ENCODE measurements around the gene WNT9A.

Gene WNT9A

GRCh38 chr1:227909188-227909587, 38.5 kb downstream of the WNT9A start:
- no peak overlapping the region for H3K27ac ChIP-seq (ENCODE audit: low read depth, low read length)
- H3K4me3 ChIP-seq (ENCODE audit: low read depth in 1 of 5, low read length in 5 of 5), result no peak overlapping the region
- H3K36me3 ChIP-seq (ENCODE audit: control insufficient read depth in 5 of 5, insufficient read depth in 5 of 5, low read length in 5 of 5), result no peaks in the 10 kb centered on the region
- H3K9me3 ChIP-seq (ENCODE audit: control insufficient read depth in 5 of 5, low read length in 5 of 5), result no peaks in the 10 kb centered on the region
- peaks cover 4 to 16% (median 10%) of the 10 kb centered on the region in 5 donors for H3K27me3 ChIP-seq (ENCODE audit: control insufficient read depth in 5 of 5, insufficient read depth in 4 of 5, low read length in 5 of 5)
- no peak overlapping the region for H3K9ac ChIP-seq (ENCODE audit: low read length in 5 of 5)
- peaks cover 0 to 4% (median 0%) of the 10 kb centered on the region in 5 donors for H3K4me1 ChIP-seq (ENCODE audit: control insufficient read depth in 5 of 5, insufficient read depth in 5 of 5, low read length in 5 of 5)

DNA sequence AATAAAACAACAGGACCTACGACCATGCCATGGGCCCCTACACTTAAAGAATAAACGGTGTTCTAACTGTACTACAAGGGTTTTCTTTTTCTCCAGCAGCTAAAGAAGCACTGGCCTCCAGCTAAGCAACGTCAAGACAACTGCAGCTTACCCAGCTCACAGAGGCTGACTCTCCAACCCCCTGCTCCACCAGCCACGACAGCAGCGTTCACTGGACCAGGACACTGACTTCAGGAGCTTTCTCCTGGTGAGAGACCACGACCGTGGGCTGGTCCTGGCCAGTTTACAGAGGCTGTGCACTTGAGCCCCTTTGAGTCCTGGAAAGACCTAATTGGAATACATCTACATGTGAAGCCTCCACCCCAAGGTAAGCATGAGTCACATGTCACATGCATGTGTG, 39.4 kb downstream of the WNT9A start:
- Histone ChIP-seq H3K27ac (ENCODE audit: low read depth, low read length) (no peak overlapping the region), H3K4me3 (ENCODE audit: low read depth in 1 of 5, low read length in 5 of 5) (no peak overlapping the region), H3K9me3 (ENCODE audit: control insufficient read depth in 5 of 5, low read length in 5 of 5) (no peaks in the 10 kb centered on the region), H3K4me1 (ENCODE audit: control insufficient read depth in 5 of 5, insufficient read depth in 5 of 5, low read length in 5 of 5) (peaks cover 0 to 4% (median 0%) of the 10 kb centered on the region in 5 donors), H3K27me3 (ENCODE audit: control insufficient read depth in 5 of 5, insufficient read depth in 4 of 5, low read length in 5 of 5) (peaks cover 0 to 13% (median 5%) of the 10 kb centered on the region in 5 donors), H3K9ac (ENCODE audit: low read length in 5 of 5) (no peak overlapping the region), H3K36me3 (ENCODE audit: control insufficient read depth in 5 of 5, insufficient read depth in 5 of 5, low read length in 5 of 5) (no peaks in the 10 kb centered on the region)

DNA sequence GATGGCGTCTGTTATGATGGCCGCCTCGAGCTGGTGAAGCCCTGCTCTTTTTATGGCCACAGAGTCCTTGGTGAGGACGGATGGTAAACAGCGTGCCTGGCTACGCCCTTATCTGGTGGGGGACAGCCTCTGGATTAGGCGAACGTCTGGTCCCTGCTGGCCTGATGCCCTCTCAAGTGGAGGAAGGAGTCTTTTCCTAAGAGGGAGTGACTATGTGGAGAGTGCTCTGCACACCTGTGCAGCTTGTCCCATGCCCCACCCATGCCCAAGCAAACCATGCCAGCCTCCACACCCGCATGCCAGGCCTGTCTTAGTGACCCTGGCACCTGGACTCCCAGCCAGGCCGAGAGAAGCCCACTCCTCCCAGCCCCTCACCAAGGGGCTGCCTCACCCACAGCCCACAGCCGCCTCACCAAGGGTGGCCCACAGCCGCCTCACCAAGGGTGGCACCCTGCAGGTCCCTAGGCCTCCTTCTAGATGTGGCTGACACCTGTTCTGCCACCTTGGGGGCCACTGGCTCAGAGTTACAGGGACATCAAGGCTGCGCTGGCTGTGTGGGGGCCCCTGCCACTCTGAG, 40.2 kb downstream of the WNT9A start:
- Histone ChIP-seq H3K27me3 (ENCODE audit: control insufficient read depth in 5 of 5, insufficient read depth in 4 of 5, low read length in 5 of 5) (peaks cover 0 to 8% (median 5%) of the 10 kb centered on the region in 5 donors), H3K4me3 (ENCODE audit: low read depth in 1 of 5, low read length in 5 of 5) (no peak overlapping the region)

DNA sequence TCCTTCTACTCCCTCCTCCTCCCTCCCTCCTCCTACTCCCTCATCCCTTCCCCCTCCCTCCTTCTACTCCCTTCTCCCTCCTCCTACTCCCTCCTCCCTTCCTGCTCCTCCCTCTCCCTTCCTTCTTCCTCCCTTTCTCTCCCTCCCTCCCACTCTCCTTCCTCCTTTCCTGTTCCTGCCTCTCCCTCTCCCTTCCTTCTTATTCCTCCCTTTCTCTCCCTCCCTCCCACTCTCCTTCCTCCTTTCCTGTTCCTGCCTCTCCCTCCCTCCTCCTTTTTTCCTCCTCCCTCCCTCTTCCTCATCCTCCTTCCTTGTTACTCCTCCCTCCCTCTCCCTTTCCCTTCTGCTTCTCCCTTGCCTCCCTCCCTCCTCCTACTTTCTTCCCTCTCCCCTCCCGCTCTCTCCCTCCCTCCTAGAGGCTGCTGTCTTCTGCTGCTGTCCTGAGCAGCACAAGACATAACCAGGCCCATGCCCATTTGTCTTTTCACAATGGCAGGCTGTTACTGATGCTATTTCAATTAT, 41.1 kb downstream of the WNT9A start:
- H3K36me3 ChIP-seq (ENCODE audit: control insufficient read depth in 5 of 5, insufficient read depth in 5 of 5, low read length in 5 of 5), result no peaks in the 10 kb centered on the region
- H3K4me1 ChIP-seq (ENCODE audit: control insufficient read depth in 5 of 5, insufficient read depth in 5 of 5, low read length in 5 of 5), result peaks cover 0 to 4% (median 0%) of the 10 kb centered on the region in 5 donors

More for the DNA sequence above, 40.2 kb downstream of the WNT9A start:
- Histone ChIP-seq H3K9me3 (ENCODE audit: control insufficient read depth in 5 of 5, low read length in 5 of 5) (no peaks in the 10 kb centered on the region), H3K27ac (ENCODE audit: low read depth, low read length) (no peak overlapping the region), H3K9ac (ENCODE audit: low read length in 5 of 5) (no peak overlapping the region), H3K4me1 (ENCODE audit: control insufficient read depth in 5 of 5, insufficient read depth in 5 of 5, low read length in 5 of 5) (peaks cover 0 to 4% (median 0%) of the 10 kb centered on the region in 5 donors), H3K36me3 (ENCODE audit: control insufficient read depth in 5 of 5, insufficient read depth in 5 of 5, low read length in 5 of 5) (no peaks in the 10 kb centered on the region)

GRCh38 chr1:227905573-227906487, 41.9 kb downstream of the WNT9A start:
- H3K36me3 ChIP-seq (ENCODE audit: control insufficient read depth in 5 of 5, insufficient read depth in 5 of 5, low read length in 5 of 5), result no peaks in the 10 kb centered on the region
- no peaks in the 10 kb centered on the region for H3K9me3 ChIP-seq (ENCODE audit: control insufficient read depth in 5 of 5, low read length in 5 of 5)
- H3K4me1 ChIP-seq (ENCODE audit: control insufficient read depth in 5 of 5, insufficient read depth in 5 of 5, low read length in 5 of 5), result peaks cover 0 to 4% (median 0%) of the 10 kb centered on the region in 5 donors
- no peak overlapping the region for H3K9ac ChIP-seq (ENCODE audit: low read length in 5 of 5)
- H3K4me3 ChIP-seq (ENCODE audit: low read depth in 1 of 5, low read length in 5 of 5), result no peak overlapping the region
- no peak overlapping the region for H3K27ac ChIP-seq (ENCODE audit: low read depth, low read length)
- peaks cover 0 to 8% (median 5%) of the 10 kb centered on the region in 5 donors for H3K27me3 ChIP-seq (ENCODE audit: control insufficient read depth in 5 of 5, insufficient read depth in 4 of 5, low read length in 5 of 5)

More for the DNA sequence above, 41.1 kb downstream of the WNT9A start:
- Histone ChIP-seq H3K27ac (ENCODE audit: low read depth, low read length) (no peak overlapping the region), H3K4me3 (ENCODE audit: low read depth in 1 of 5, low read length in 5 of 5) (no peak overlapping the region), H3K9ac (ENCODE audit: low read length in 5 of 5) (no peak overlapping the region), H3K9me3 (ENCODE audit: control insufficient read depth in 5 of 5, low read length in 5 of 5) (no peaks in the 10 kb centered on the region), H3K27me3 (ENCODE audit: control insufficient read depth in 5 of 5, insufficient read depth in 4 of 5, low read length in 5 of 5) (peaks cover 0 to 8% (median 5%) of the 10 kb centered on the region in 5 donors)

DNA sequence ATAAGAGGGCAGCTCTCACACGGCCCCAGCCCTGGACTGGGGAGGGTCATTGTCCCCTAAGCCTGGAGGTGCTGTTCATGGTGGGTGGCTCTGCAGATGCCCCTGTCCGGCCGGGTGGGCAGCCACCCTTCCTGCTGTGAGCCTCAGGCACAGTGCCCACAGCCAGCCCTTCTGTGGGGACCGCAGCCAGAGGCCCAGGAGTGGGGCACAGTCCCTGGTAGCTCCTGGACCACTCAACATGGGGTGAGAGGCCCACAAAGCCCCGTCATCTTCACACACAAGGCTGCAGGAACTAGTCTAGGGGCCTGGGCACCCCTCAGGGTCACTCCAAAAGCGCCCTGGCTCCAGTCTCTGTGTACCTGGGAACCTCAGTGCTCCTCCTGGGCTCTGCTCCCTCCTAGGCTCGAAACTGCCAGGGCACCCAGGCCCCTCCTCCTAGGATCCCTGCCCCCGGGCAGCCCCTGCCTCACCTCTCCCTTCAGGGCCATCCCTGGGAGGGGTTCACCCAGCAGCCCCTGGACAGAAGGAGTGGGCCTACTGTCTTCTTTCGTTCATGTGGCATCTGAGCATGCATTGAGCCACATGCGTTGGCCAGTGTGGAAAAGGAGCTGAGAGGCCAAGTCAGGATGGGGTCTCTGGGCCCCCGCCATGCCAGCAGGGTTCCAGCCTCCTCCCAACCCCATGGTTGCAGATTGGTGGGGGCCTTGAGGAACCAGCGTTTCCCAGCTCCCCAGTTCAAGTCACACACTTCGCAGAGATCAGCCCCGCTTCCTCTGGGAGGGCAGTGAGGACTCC, 43.0 kb downstream of the WNT9A start:
- no peaks in the 10 kb centered on the region for H3K4me1 ChIP-seq (ENCODE audit: control insufficient read depth in 5 of 5, insufficient read depth in 5 of 5, low read length in 5 of 5)
- peaks cover 0 to 8% (median 5%) of the 10 kb centered on the region in 5 donors for H3K27me3 ChIP-seq (ENCODE audit: control insufficient read depth in 5 of 5, insufficient read depth in 4 of 5, low read length in 5 of 5)
- H3K9me3 ChIP-seq (ENCODE audit: control insufficient read depth in 5 of 5, low read length in 5 of 5), result no peaks in the 10 kb centered on the region
- no peaks in the 10 kb centered on the region for H3K36me3 ChIP-seq (ENCODE audit: control insufficient read depth in 5 of 5, insufficient read depth in 5 of 5, low read length in 5 of 5)
- H3K27ac ChIP-seq (ENCODE audit: low read depth, low read length), result no peak overlapping the region
- H3K9ac ChIP-seq (ENCODE audit: low read length in 5 of 5), result no peak overlapping the region
- no peak overlapping the region for H3K4me3 ChIP-seq (ENCODE audit: low read depth in 1 of 5, low read length in 5 of 5)

DNA sequence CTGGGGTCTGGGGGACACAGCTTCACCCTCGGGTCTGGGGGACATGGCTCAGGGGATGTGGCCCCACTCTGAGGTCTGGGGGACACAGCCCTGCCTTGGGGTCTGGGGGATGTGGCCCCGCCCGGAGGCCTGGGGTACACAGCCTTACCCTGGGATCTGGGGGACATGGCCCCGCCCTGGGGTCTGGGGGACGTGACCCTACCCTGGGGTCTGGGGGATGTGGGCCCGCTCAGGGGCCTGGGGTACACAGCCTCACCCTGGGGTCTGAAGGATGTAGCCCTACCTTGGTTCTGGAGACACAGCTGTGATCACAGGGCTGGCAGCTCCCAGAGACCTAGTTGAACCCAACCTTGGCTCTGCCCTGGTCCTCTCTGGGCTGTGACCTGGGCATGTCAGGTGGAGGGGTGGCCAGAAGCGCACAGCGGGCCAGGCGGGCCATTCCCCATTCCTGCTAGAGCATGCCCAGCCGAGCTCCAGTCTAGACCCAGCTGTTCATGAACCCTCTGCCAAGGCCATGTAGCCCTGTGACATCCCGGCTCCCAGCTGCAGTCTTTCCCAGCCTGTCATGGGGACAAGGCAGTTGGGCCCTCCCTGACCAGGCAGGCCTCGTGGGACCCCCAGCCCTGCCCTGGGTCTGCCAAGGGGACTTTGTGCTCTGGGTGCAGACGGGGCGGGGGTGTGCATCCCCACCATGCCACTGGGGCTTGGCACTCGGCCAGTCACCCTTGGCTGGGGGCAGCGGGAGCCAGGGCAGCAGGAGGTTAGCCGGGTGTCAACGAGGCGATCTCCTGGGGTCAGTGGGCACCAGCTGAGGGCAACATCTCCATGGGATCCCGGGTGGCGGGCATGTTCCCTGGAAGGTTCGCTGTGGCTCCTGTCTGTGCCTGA, 43.9 kb downstream of the WNT9A start:
- Histone ChIP-seq H3K36me3 (ENCODE audit: control insufficient read depth in 5 of 5, insufficient read depth in 5 of 5, low read length in 5 of 5) (no peaks in the 10 kb centered on the region), H3K9ac (ENCODE audit: low read length in 5 of 5) (no peak overlapping the region), H3K4me3 (ENCODE audit: low read depth in 1 of 5, low read length in 5 of 5) (no peak overlapping the region), H3K27me3 (ENCODE audit: control insufficient read depth in 5 of 5, insufficient read depth in 4 of 5, low read length in 5 of 5) (peaks cover 0 to 8% (median 5%) of the 10 kb centered on the region in 5 donors), H3K27ac (ENCODE audit: low read depth, low read length) (no peak overlapping the region), H3K4me1 (ENCODE audit: control insufficient read depth in 5 of 5, insufficient read depth in 5 of 5, low read length in 5 of 5) (no peaks in the 10 kb centered on the region), H3K9me3 (ENCODE audit: control insufficient read depth in 5 of 5, low read length in 5 of 5) (no peaks in the 10 kb centered on the region)

DNA sequence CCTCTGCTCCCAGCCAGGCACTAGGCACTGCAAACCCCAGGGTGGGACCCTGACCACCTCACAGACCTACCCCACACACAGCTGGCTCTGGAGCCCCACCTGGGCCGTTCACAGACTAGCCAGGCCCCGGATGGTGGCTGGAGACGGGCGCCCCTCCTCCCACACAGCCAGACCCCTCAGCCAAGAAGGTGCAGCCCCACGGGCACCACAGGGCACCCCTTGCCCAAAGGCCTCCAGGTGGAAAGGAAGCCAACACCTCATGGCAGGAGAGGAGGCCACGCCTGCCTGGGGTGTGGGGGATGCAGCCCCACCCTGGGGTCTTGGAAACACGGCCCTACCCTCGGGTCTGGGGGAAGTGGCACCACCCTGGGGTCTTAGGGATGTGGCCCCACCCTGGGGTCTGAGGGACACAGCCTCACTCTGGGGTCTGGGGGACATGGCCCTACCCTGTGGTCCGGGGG, 44.6 kb downstream of the WNT9A start:
- no peak overlapping the region for H3K27ac ChIP-seq (ENCODE audit: low read depth, low read length)

GRCh38 chr1:227902641-227902990, 45.1 kb downstream of the WNT9A start:
- Histone ChIP-seq H3K9me3 (ENCODE audit: control insufficient read depth in 5 of 5, low read length in 5 of 5) (no peaks in the 10 kb centered on the region), H3K4me3 (ENCODE audit: low read depth in 1 of 5, low read length in 5 of 5) (no peak overlapping the region), H3K27me3 (ENCODE audit: control insufficient read depth in 5 of 5, insufficient read depth in 4 of 5, low read length in 5 of 5) (peaks cover 0 to 4% (median 0%) of the 10 kb centered on the region in 5 donors), H3K27ac (ENCODE audit: low read depth, low read length) (no peak overlapping the region), H3K9ac (ENCODE audit: low read length in 5 of 5) (no peak overlapping the region), H3K4me1 (ENCODE audit: control insufficient read depth in 5 of 5, insufficient read depth in 5 of 5, low read length in 5 of 5) (no peaks in the 10 kb centered on the region), H3K36me3 (ENCODE audit: control insufficient read depth in 5 of 5, insufficient read depth in 5 of 5, low read length in 5 of 5) (no peaks in the 10 kb centered on the region)

More for the DNA sequence above, 44.6 kb downstream of the WNT9A start:
- Histone ChIP-seq H3K27me3 (ENCODE audit: control insufficient read depth in 5 of 5, insufficient read depth in 4 of 5, low read length in 5 of 5) (peaks cover 0 to 4% (median 0%) of the 10 kb centered on the region in 5 donors), H3K4me3 (ENCODE audit: low read depth in 1 of 5, low read length in 5 of 5) (no peak overlapping the region), H3K9ac (ENCODE audit: low read length in 5 of 5) (no peak overlapping the region), H3K9me3 (ENCODE audit: control insufficient read depth in 5 of 5, low read length in 5 of 5) (no peaks in the 10 kb centered on the region), H3K36me3 (ENCODE audit: control insufficient read depth in 5 of 5, insufficient read depth in 5 of 5, low read length in 5 of 5) (no peaks in the 10 kb centered on the region), H3K4me1 (ENCODE audit: control insufficient read depth in 5 of 5, insufficient read depth in 5 of 5, low read length in 5 of 5) (no peaks in the 10 kb centered on the region)

All from subcutaneous abdominal adipose tissue (tissue), 5 donors.